ENCODE results near the gene MT1F.
A peak's percentile ranks its signal among the peaks of the same experiment; 100 is the strongest.

MT1F gene

GRCh38 chr16:56625943-56626654 is 31.7 kb upstream of the MT1F start:
- no peak for DNase-seq (ENCODE audit: low read depth in 2 of 2)

GRCh38 chr16:56626685-56627084 is 31.1 kb upstream of the MT1F start:
- DNase-seq (ENCODE audit: low read depth in 2 of 2), result no peak

- DNase-seq (ENCODE audit: low read depth in 2 of 2), result no peak
These were observed 29.0 kb upstream of the MT1F start for GRCh38 chr16:56628486-56629350.

- DNase-seq (ENCODE audit: low read depth in 2 of 2), result no peak
These were observed 28.2 kb upstream of the MT1F start for GRCh38 chr16:56629531-56629930.

- DNase-seq (ENCODE audit: low read depth in 2 of 2), result no peak
These were observed 27.6 kb upstream of the MT1F start for GRCh38 chr16:56630134-56630533.

- no peak for DNase-seq (ENCODE audit: low read depth in 2 of 2)
These were observed 26.6 kb upstream of the MT1F start for GRCh38 chr16:56631197-56631596.

- no peak for DNase-seq (ENCODE audit: low read depth in 2 of 2)
These were observed 26.0 kb upstream of the MT1F start for GRCh38 chr16:56631832-56632155.

GRCh38 chr16:56632156-56632847 is 25.5 kb upstream of the MT1F start, which contains the start of gene MT1M:
MT1M (plus strand) TSS chr16:56632659; CDS start chr16:56632732, 73 bp downstream.
- no peak for DNase-seq (ENCODE audit: low read depth in 2 of 2)

- no peak for DNase-seq (ENCODE audit: low read depth in 2 of 2)
These were observed 24.9 kb upstream of the MT1F start for GRCh38 chr16:56632848-56633365.

- DNase-seq (ENCODE audit: low read depth in 2 of 2), result no peak
These were observed 24.2 kb upstream of the MT1F start for GRCh38 chr16:56633535-56633934.

- no peak for DNase-seq (ENCODE audit: low read depth in 2 of 2)
These were observed 22.9 kb upstream of the MT1F start for GRCh38 chr16:56634715-56635440.

GRCh38 chr16:56635441-56635967 is 22.3 kb upstream of the MT1F start:
- no peak for DNase-seq (ENCODE audit: low read depth in 2 of 2)

GRCh38 chr16:56636616-56637413 is 20.9 kb upstream of the MT1F start:
- no peak for DNase-seq (ENCODE audit: low read depth in 2 of 2)

GRCh38 chr16:56637814-56638750 is 19.7 kb upstream of the MT1F start, which contains the start of gene MT1A:
MT1A (plus strand) TSS chr16:56638666; CDS start chr16:56638739, 73 bp downstream.
- no peak for DNase-seq (ENCODE audit: low read depth in 2 of 2)

- DNase-seq (ENCODE audit: low read depth in 2 of 2), result no peak
These were observed 18.7 kb upstream of the MT1F start for GRCh38 chr16:56639045-56639444.

- DNase-seq (ENCODE audit: low read depth in 2 of 2), result no peak
These were observed 17.7 kb upstream of the MT1F start for GRCh38 chr16:56640076-56640475.

- DNase-seq (ENCODE audit: low read depth in 2 of 2), result no peak
These were observed 16.6 kb upstream of the MT1F start for GRCh38 chr16:56641166-56641565.

GRCh38 chr16:56643080-56643778 is 14.5 kb upstream of the MT1F start:
- DNase-seq (ENCODE audit: low read depth in 2 of 2), result peak; percentile 63 to 69

- no peak for DNase-seq (ENCODE audit: low read depth in 2 of 2)
These were observed 13.9 kb upstream of the MT1F start for GRCh38 chr16:56643833-56644232.
